ENCODE measurements around the gene RAB36. TPM values are rescaled to one million over a fixed set of nuclear protein-coding genes. Genes with fewer than 3 reads are reported as not detected.

RAB36 gene
- total RNA-seq, 4 donors from 2014 or later: 1.0 to 2.5 (median 1.7) TPM; not detected in 1

DNA sequence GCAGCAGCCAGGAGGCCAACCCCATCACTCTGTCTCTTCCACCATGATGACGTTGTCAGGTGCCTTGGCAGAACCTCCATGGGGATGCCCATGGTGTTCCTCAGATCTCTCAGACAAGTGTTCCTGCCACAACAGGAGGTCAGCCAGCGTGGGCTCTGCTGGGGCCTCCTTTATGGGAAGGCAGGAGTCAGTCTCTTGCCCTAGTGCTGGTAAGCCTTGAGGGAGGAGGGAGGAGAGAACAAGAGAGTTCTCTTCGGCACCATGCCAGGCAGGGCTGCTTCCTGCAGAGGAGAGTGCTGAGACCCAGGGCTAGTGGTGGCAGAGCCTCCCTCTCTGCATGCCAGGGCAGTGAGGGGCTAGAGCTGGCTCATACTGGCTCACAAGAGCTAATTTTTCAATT, 42.5 kb upstream of the RAB36 start:
- TF ChIP-seq POLR2A (IDR thresholded peaks at IDR 0.05): no peak
- TF ChIP-seq, protein P1, sequence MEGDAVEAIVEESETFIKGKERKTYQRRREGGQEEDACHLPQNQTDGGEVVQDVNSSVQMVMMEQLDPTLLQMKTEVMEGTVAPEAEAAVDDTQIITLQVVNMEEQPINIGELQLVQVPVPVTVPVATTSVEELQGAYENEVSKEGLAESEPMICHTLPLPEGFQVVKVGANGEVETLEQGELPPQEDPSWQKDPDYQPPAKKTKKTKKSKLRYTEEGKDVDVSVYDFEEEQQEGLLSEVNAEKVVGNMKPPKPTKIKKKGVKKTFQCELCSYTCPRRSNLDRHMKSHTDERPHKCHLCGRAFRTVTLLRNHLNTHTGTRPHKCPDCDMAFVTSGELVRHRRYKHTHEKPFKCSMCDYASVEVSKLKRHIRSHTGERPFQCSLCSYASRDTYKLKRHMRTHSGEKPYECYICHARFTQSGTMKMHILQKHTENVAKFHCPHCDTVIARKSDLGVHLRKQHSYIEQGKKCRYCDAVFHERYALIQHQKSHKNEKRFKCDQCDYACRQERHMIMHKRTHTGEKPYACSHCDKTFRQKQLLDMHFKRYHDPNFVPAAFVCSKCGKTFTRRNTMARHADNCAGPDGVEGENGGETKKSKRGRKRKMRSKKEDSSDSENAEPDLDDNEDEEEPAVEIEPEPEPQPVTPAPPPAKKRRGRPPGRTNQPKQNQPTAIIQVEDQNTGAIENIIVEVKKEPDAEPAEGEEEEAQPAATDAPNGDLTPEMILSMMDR (IDR thresholded peaks at IDR 0.05): no peak
- Histone ChIP-seq H3K27ac (no peak overlapping the region), H3K36me3 (no peaks in the 10 kb centered on the region), H3K9me3 (no peaks in the 10 kb centered on the region), H3K4me1 (peaks cover 0 to 8% (median 0%) of the 10 kb centered on the region in 4 donors), H3K27me3 (no peaks in the 10 kb centered on the region), H3K4me3 (no peak overlapping the region)
- DNase-seq: no peak

DNA sequence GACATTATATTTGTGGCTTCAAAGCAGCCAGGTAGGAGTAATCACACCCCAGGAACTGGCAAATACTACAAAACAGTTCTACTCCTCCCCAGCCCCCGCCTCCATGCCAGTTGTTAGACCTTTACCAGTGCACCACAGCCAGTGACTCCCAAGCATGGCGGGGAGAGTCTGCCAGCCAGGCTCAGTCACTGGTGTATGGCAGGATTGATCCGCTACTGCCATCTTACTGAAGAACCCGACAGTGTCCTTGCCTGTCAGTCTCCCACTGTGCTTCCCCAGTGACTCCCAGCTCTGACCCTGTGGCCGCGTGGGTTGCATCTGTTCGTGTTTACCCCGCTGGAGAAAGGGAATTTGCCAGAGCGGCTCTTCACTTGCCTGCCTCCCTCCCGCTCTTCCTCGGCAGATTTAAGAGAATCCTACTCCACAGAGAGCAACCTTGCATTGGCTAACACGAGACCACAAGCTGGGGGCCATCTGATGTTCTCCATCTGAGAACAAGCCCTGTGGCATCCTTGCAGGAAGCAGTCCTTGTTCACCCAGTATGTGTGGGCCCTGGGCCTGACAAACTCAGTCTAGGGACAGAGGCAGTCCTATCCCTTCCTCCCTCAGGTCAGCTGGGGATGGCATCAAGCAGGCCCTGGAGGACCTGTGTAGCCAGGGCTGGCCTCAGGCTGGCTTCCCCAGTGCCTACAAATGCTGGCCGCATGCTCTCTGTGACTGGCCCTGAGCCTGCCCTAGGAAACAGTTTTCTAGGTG, 41.9 kb upstream of the RAB36 start:
- Histone ChIP-seq H3K27ac (no peak overlapping the region), H3K4me3 (no peak overlapping the region), H3K9me3 (no peaks in the 10 kb centered on the region), H3K36me3 (no peaks in the 10 kb centered on the region), H3K27me3 (no peaks in the 10 kb centered on the region), H3K4me1 (peaks cover 0 to 8% (median 0%) of the 10 kb centered on the region in 4 donors)
- DNase-seq: no peak
- TF ChIP-seq, protein P1 (IDR thresholded peaks at IDR 0.05): no peak
- no peak for TF ChIP-seq POLR2A (IDR thresholded peaks at IDR 0.05)

DNA sequence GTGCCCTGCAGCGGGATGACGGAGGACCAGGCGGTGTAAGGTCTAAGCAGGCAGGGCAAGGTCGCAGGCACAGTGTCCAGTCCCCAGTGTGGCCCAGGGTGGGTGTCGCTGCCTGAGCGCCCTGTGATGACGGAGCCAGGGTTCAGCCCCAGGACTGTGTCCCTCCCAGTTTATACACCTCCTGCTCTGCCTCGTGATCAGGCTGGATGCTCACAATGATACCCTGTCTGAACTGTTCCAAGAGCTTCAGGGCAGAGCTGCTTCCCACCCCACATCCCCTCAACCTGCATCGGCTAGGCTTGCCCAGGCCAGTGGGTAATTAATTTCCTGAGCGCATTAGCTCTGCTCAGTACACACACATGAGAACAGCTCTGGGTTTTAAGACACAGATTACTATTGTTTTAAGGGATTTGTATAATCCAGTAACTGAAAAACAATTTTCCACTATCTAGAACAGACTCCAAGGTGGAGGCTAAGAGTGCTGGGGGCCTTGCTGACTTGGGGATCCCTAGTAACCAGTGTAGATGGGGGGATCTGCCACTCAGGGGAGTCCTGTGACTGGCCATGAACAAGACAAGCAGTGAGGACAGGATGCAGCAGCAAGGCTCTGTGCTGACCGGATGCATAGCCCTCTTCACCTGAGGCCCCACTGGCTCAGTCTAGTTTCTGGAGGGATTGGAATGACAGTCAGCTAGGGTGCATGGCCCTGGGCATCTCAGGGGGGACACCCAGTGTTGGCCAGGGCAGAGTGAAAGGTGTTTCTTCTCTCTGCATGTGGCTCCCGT, 40.9 kb upstream of the RAB36 start:
- Histone ChIP-seq H3K9me3 (no peaks in the 10 kb centered on the region), H3K27me3 (no peaks in the 10 kb centered on the region), H3K27ac (no peak overlapping the region), H3K4me3 (no peak overlapping the region), H3K36me3 (no peaks in the 10 kb centered on the region), H3K4me1 (no peaks in the 10 kb centered on the region)
- TF ChIP-seq, protein P1 (IDR thresholded peaks at IDR 0.05): no peak
- no peak for TF ChIP-seq POLR2A (IDR thresholded peaks at IDR 0.05)
- no peak for DNase-seq

DNA sequence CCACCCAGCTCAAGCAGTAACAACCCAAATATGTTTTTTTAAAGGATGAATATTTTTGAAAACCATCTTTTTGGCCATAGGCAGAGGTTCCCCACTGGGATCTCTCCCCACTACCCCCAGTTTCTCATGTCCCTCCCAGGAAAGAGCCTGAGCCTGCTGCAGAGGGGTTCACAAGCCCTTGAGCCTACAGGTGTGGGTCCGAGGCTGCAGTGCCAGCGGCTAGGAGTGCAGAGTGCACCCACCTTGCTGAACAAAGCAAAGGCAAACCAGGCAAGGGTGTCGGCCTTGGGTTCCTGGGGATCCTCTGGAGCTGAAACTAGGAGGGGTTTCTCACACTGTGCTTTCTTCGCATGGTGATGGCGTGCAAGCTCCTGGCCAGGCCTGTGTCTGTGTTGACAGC, 40.0 kb upstream of the RAB36 start:
- no peaks in the 10 kb centered on the region for H3K36me3 ChIP-seq
- TF ChIP-seq, protein P1 (IDR thresholded peaks at IDR 0.05): no peak
- no peak for DNase-seq

DNA sequence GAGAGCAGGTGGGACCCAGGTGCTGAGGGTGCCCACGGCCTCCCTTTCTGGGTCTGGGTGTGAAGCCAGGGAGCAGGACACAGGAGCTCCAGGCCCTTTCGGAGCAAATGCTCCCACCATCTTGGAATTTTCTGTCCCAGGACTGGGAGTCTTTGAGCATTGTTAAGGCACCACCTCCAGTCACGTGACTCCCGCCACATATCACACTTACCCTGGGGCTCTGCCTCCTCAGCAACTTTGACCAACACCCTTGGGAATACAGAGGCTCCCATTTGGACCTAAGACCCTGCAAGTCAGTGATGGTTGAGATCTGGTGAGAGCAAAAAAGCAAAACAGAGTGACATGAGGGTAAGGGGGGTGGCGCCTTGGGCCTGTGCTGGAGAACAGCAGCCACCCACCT, 39.4 kb upstream of the RAB36 start:
- no peak overlapping the region for H3K4me3 ChIP-seq
- H3K27ac ChIP-seq: no peak overlapping the region
- H3K9me3 ChIP-seq: no peaks in the 10 kb centered on the region
- no peak for DNase-seq
- H3K36me3 ChIP-seq: no peaks in the 10 kb centered on the region
- H3K4me1 ChIP-seq: no peaks in the 10 kb centered on the region
- TF ChIP-seq, protein P1 (IDR thresholded peaks at IDR 0.05): no peak
- no peak for TF ChIP-seq POLR2A (IDR thresholded peaks at IDR 0.05)
- H3K27me3 ChIP-seq: no peaks in the 10 kb centered on the region

More for the DNA sequence above, 40.0 kb upstream of the RAB36 start:
- no peaks in the 10 kb centered on the region for H3K27me3 ChIP-seq
- no peak overlapping the region for H3K27ac ChIP-seq
- no peaks in the 10 kb centered on the region for H3K9me3 ChIP-seq
- no peak overlapping the region for H3K4me3 ChIP-seq
- H3K4me1 ChIP-seq: no peaks in the 10 kb centered on the region
